Measurements from ENCODE around the gene UBE2Q1.

GRCh38 chr1:154575951-154576566, 17.6 kb upstream of the UBE2Q1 start:
- no peak for TF ChIP-seq CTCF (IDR thresholded peaks at IDR 0.05; ENCODE audit: low read depth, low read length)
- TF ChIP-seq EZH2phosphoT487 (IDR thresholded peaks at IDR 0.05; ENCODE audit: low read depth): no peak

All from OCI-LY3 (cell line).